Choroid plexus epithelial cell (primary cell): Measurements from ENCODE around the gene CLIC1.

Experiments
- DNase-seq: peaks from one replicate; pipeline ENCODE4 v3.0.0-alpha.2; 2010; ENCODE audit warnings: low read depth
- H3K4me3 ChIP-seq: 2 replicates; pipeline ENCODE4 v1.5.1; 2011; ENCODE audit warnings: low read depth, mild to moderate bottlenecking, control low read depth, low read length, moderate library complexity
- CTCF ChIP-seq: conservative IDR thresholded peaks from 2 replicates; pipeline ENCODE4 v1.5.1; 2011; ENCODE audit warnings: low read depth, mild to moderate bottlenecking, control low read depth, inconsistent platforms, low read length, moderate library complexity

The CLIC1 gene

GRCh38 chr6:31775633-31776484, 39.5 kb upstream of the CLIC1 start:
- no peak overlapping the region for H3K4me3 ChIP-seq
- no peak for DNase-seq
- no peak for TF ChIP-seq CTCF

- DNase-seq, result no peak
- no peak for TF ChIP-seq CTCF
- no peak overlapping the region for H3K4me3 ChIP-seq
Observed at GRCh38 chr6:31775184-31775583, 38.9 kb upstream of the CLIC1 start.

GRCh38 chr6:31771992-31772358, 35.6 kb upstream of the CLIC1 start:
- no peak for DNase-seq
- no peak for TF ChIP-seq CTCF
- H3K4me3 ChIP-seq, result no peak overlapping the region

- DNase-seq, result no peak
- no peak for TF ChIP-seq CTCF
- H3K4me3 ChIP-seq, result no peak overlapping the region
Observed at GRCh38 chr6:31770860-31771259, 34.5 kb upstream of the CLIC1 start.

DNA sequence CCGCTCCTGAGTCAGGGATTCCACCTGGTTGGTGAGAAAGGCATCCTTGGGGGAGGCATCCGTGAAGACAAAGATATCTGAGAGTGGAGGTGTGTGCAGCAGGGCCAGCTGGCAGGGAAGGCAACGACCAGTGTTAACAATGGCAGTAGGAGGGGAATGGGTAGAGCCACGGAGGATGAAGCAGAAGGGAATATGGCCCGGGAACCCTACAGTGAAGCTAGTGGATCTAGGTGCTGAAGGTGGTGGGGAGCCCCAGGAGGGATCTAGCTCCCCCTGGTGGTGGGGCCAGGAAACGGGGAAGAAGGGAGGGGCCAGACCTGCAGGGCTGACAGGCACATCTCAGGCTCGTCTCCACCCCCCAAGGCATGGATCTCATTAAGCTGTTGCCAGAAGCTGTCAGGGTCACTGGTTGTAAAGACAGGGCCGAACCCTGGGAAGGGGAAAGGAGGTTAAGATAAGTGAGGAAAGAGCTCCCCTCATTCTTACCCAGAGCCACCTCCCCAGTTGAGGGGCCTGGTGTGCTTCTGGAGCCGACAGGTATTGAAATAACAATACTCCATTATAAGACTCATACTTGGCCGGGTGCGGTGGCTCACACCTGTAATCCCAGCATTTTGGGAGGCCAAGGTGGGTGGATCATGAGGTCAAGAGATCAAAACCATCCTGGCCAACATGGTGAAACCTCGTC, 33.5 kb upstream of the CLIC1 start:
- peak; percentile 88 for TF ChIP-seq CTCF
- DNase-seq, result peak; percentile 68
- no peak overlapping the region for H3K4me3 ChIP-seq

DNA sequence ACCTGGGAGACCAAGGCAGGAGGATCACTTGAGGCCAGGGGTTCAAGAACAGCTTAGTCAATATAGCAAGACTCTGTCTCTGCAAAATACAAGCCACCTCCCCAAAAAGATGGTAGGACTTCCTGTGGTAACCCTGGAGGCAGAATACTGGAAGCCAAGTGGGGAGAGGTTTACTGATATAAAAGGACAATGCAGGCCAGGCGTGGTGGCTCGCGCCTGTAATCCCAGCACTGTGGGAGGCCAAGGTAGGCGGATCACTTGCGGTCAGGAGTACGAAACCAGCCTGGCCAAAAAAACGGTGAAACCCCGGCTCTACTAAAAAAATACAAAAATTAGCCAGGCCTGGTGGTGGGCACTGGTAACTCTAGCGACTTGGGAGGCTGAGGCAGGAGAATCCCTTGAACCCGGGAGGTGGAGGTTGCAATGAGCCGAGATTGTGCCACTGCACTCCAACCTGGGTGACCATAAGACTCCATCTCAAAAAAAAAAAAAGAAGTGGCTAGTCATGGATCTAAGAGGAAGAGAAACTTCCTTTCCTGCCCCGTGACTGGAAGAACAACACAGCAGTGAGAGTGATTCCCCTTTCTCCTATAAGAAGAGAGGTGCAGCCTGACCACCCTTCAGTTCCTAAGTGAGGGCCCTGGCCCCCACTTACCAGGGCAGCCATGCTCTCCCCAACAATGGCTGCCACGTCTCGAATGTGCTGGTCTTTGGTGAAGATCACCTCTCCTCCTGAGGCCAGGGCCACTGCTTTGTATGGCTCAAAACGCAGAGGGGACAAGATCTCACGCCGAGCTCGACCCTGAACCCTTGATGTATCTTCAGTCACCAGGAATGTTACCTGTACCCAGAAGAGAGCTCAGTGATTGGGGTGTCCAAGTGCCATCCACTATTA, 32.3 kb upstream of the CLIC1 start:
- no peak for DNase-seq
- TF ChIP-seq CTCF, result no peak
- no peak overlapping the region for H3K4me3 ChIP-seq
